Suprapubic skin (tissue), 4 donors: ENCODE measurements around the gene TMEM254. TPM values are rescaled to one million over a fixed set of nuclear protein-coding genes. Genes with fewer than 3 reads are reported as not detected.
A peak's percentile ranks its signal among the peaks of the same experiment; 100 is the strongest.
"Not testable (repeated sequence)": the region's sequence is repeated elsewhere in the genome, so short reads cannot be mapped to it uniquely, and the experiment has no call there.

Experiments
- DNase-seq, 2 donors: peaks; one replicate each; pipeline ENCODE4 v3.0.0-alpha.2; 2019; ENCODE audit warnings: low spot score in 2 of 2
- H3K27ac ChIP-seq: fragments of 200-600 bp; sonication (generic); one replicate; pipeline ENCODE4 v1.5.1; 2019
- H3K27me3 ChIP-seq: fragments of 200-600 bp; sonication (generic); one replicate; pipeline ENCODE4 v1.5.1; 2019
- H3K36me3 ChIP-seq: fragments of 200-600 bp; sonication (generic); one replicate; pipeline ENCODE4 v1.5.1; 2019
- H3K4me1 ChIP-seq: fragments of 200-600 bp; sonication (generic); one replicate; pipeline ENCODE4 v1.5.1; 2019
- H3K4me3 ChIP-seq: fragments of 200-600 bp; sonication (generic); one replicate; pipeline ENCODE4 v1.5.1; 2019; ENCODE audit warnings: mild to moderate bottlenecking
- H3K9me3 ChIP-seq: fragments of 200-600 bp; sonication (generic); one replicate; pipeline ENCODE4 v1.5.1; 2019
- EP300 ChIP-seq: sonication (generic); formaldehyde crosslinking; IDR thresholded peaks from one replicate; pipeline ENCODE4 v1.6.1; 2017; ENCODE audit warnings: antibody characterized with exemption
- POLR2A ChIP-seq, 2 donors: fragments of 450-650 bp; IDR thresholded peaks; one replicate each; pipeline ENCODE4 v1.6.1; 2017; ENCODE audit warnings: antibody characterized with exemption in 2 of 2, mild to moderate bottlenecking in 2 of 2, moderate library complexity in 2 of 2
- POLR2AphosphoS5 ChIP-seq, 3 donors: sonication (generic); formaldehyde crosslinking; IDR thresholded peaks; one replicate each; pipeline ENCODE4 v1.6.1; 2017; ENCODE audit warnings: antibody characterized with exemption in 3 of 3
- WGBS: methylation state at CpG from one replicate; pipeline ENCODE4 v1.1.5; 2018; 5-methylcytosine and 5-hydroxymethylcytosine counted together
- total RNA-seq, 4 donors: library from RNA; depleted of rRNA; stranded (reverse); fragments of >200 nt; gene quantifications; one replicate each; pipeline ENCODE4 v1.1.0, GENCODE V29; 2016
- TF ChIP-seq, protein P1 (sequence below), 2 donors: fragments of 200-600 bp in 1 of 2; fragments of 450-650 bp in 1 of 2; sonication (generic) in 1 of 2; IDR thresholded peaks; one replicate each; pipeline ENCODE4 v1.5.1; 2016 to 2019; ENCODE audit warnings: antibody characterized with exemption in 2 of 2, mild to moderate bottlenecking in 1 of 2, moderate library complexity in 1 of 2

Gene TMEM254
- total RNA-seq, 4 donors from 2014 or later, result 34.0 to 90.8 (median 77.2) TPM

DNA sequence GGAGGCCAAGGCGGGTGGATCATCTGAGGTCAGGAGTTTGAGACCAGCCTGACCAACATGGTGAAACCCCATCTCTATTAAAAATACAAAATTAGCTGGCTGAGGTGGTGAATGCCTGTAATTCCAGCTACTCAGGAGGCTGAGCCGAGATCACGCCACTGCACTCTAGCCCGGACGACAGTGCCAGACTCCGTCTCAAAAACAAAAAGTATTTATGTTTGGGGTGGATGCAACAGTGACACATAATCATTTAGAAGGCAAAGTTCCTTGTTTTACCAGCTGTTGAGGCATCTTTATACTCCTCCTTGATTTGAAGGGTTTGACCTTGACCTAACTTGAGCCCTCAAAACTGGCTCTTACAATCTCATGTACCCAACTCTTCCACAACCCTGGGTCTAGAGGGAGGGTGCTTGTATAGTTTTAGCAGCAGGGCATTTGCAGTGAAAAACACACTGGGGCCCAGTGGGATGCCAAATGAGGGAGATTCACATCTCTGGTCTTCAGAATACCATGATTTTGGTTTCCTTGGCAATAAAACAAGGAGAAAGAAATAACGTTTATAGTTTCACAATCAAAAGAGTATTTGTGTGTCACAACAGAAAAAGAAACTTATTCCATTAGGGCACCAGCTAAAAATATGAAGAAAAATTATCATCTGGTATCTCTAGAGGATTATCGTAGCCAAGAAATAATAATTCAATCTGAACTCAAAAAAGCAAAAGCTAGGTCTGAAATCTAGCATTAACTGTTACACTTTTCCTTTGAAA, 14.2 kb upstream of the TMEM254 start:
- Histone ChIP-seq H3K4me3 (no peak overlapping the region), H3K36me3 (no peaks in the 10 kb centered on the region), H3K27me3 (no peaks in the 10 kb centered on the region), H3K4me1 (no peaks in the 10 kb centered on the region), H3K9me3 (no peaks in the 10 kb centered on the region), H3K27ac (peak overlapping the region; percentile 69)
- WGBS, result 74% methylated on average over 8 of the region's 8 CpGs
- TF ChIP-seq POLR2AphosphoS5 (IDR thresholded peaks at IDR 0.05) (peak in 2 of 3 donors; percentile 2 to 31), EP300 (no peak)
- no peak for DNase-seq

DNA sequence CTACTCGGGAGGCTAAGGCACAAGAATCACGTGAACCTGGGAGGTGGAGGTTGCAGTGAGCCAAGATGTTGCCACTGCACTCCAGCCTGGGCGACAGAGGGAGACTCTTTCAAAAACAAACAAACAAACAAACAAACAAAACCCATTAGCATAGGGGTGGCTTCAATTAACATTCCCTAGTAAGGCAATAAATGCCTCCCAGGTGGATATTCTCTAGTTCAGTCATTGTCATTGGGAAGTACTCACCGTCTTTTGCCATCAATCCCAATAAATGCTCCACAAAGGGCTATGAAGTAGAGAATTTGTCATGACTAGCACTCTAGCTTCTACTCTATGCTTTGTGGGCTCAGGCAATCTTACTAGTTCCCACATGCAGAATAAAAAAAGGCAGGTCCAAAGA, 11.7 kb upstream of the TMEM254 start:
- no peaks in the 10 kb centered on the region for H3K9me3 ChIP-seq
- no peaks in the 10 kb centered on the region for H3K27me3 ChIP-seq
- no peaks in the 10 kb centered on the region for H3K36me3 ChIP-seq
- TF ChIP-seq POLR2A (IDR thresholded peaks at IDR 0.05), result no peak
- TF ChIP-seq, protein P1, sequence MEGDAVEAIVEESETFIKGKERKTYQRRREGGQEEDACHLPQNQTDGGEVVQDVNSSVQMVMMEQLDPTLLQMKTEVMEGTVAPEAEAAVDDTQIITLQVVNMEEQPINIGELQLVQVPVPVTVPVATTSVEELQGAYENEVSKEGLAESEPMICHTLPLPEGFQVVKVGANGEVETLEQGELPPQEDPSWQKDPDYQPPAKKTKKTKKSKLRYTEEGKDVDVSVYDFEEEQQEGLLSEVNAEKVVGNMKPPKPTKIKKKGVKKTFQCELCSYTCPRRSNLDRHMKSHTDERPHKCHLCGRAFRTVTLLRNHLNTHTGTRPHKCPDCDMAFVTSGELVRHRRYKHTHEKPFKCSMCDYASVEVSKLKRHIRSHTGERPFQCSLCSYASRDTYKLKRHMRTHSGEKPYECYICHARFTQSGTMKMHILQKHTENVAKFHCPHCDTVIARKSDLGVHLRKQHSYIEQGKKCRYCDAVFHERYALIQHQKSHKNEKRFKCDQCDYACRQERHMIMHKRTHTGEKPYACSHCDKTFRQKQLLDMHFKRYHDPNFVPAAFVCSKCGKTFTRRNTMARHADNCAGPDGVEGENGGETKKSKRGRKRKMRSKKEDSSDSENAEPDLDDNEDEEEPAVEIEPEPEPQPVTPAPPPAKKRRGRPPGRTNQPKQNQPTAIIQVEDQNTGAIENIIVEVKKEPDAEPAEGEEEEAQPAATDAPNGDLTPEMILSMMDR (IDR thresholded peaks at IDR 0.05), result no peak
- no peak for TF ChIP-seq POLR2AphosphoS5 (IDR thresholded peaks at IDR 0.05)
- no peak for TF ChIP-seq EP300
- no peak overlapping the region for H3K4me3 ChIP-seq
- DNase-seq, result no peak
- 81% methylated on average over 4 of the region's 4 CpGs for WGBS
- no peaks in the 10 kb centered on the region for H3K4me1 ChIP-seq
- H3K27ac ChIP-seq, result no peak overlapping the region

DNA sequence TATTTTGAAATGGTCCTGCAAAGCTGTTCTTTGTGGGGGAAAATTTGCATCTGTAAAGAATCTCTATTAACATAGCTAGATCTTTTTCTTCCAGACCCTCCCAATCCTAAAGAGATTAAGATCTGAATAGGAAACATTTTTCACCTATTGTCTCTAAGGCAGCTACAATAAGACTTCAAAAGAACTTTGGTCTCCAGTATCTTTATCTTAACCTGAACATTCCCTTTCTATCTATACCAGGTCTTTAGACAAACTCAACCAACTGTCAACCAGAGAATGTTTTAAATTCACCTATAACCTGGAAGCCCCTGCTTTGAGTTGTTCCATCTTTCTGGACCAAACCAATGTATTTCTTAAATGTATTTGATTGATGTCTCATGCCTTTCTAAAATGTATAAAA, 10.6 kb upstream of the TMEM254 start:
- not testable (repeated sequence) for DNase-seq, H3K27ac ChIP-seq, H3K4me1 ChIP-seq, H3K9me3 ChIP-seq, H3K36me3 ChIP-seq, H3K27me3 ChIP-seq, H3K4me3 ChIP-seq

DNA sequence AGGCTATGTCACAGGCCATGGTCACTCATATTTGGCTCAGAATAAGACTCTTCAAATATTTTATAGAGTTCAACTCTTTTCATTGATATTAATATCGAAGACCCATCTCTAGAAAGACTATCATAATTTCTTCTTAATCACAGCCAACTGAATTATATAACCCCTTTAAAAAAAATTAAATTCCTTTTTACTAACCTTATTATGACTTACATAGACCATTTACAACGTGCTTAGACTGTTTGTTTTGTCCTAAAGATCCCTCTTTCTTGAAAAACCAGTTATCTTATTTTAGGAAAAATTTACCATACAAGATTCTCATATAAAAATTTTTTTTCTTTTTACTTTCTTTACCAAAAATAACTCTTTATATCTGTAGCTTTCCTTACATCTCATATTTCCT, 10.2 kb upstream of the TMEM254 start:
- H3K4me1 ChIP-seq, result no peaks in the 10 kb centered on the region
- H3K27ac ChIP-seq, result no peak overlapping the region

DNA sequence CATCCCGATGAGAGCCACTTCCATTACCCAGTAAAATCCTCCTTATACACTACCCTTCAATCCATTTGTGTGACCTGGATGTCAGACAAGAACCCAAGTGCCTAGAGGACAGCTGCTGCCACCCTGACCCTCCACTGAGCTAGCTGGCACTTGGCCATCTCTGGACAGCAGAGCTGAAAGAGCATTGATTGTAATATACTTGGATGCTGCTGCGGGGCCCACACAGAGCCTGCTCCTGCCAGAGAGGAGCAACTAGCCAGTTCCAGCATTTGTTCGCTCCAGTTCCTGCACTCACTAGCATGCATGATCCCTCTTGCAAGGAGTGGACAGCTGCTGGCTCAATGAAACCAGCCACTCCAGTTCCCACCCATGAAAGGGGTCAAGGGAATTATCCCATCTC, 8.4 kb upstream of the TMEM254 start:
- no peaks in the 10 kb centered on the region for H3K9me3 ChIP-seq
- TF ChIP-seq POLR2AphosphoS5 (IDR thresholded peaks at IDR 0.05) (no peak), EP300 (no peak), POLR2A (IDR thresholded peaks at IDR 0.05) (no peak)
- TF ChIP-seq, protein P1 (IDR thresholded peaks at IDR 0.05), result no peak
- no peak overlapping the region for H3K4me3 ChIP-seq
- 58% methylated on average over 3 of the region's 3 CpGs for WGBS
- H3K27ac ChIP-seq, result no peak overlapping the region
- no peaks in the 10 kb centered on the region for H3K4me1 ChIP-seq
- DNase-seq, result no peak
- H3K27me3 ChIP-seq, result no peaks in the 10 kb centered on the region
- no peaks in the 10 kb centered on the region for H3K36me3 ChIP-seq

More for the DNA sequence above, 10.2 kb upstream of the TMEM254 start:
- no peaks in the 10 kb centered on the region for H3K36me3 ChIP-seq
- no peak overlapping the region for H3K4me3 ChIP-seq
- TF ChIP-seq POLR2A (IDR thresholded peaks at IDR 0.05), result no peak
- TF ChIP-seq EP300, result no peak
- TF ChIP-seq POLR2AphosphoS5 (IDR thresholded peaks at IDR 0.05), result no peak
- TF ChIP-seq, protein P1 (IDR thresholded peaks at IDR 0.05), result no peak
- DNase-seq, result no peak
- H3K9me3 ChIP-seq, result no peaks in the 10 kb centered on the region
- H3K27me3 ChIP-seq, result no peaks in the 10 kb centered on the region
- 65% methylated on average over 2 of the region's 2 CpGs for WGBS

DNA sequence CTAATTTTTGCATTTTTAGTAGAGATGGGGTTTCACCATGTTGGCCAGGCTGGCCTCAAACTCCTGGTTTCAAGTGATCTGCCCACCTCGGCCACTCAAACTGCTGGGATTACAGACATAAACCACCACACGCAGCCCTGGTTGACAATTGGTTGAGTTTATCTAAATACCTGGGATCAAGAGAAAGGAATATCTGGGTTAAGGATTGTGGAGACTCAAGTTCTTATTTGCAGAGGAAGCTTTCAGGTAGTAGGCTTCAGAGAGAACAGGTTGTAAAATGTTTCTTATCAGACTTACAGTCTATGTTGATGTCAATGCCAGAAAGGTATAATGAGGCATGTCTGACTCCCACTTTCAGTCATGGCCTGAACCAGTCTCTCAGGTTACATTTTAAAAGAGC, 5.9 kb upstream of the TMEM254 start:
- no peaks in the 10 kb centered on the region for H3K9me3 ChIP-seq
- H3K4me3 ChIP-seq, result no peak overlapping the region
- 86% methylated on average over 2 of the region's 2 CpGs for WGBS
- H3K27me3 ChIP-seq, result no peaks in the 10 kb centered on the region
- no peak for DNase-seq
- H3K4me1 ChIP-seq, result peaks cover 1% of the 10 kb centered on the region
- no peak overlapping the region for H3K27ac ChIP-seq
- no peak for TF ChIP-seq EP300
- no peak for TF ChIP-seq POLR2A (IDR thresholded peaks at IDR 0.05)
- no peak for TF ChIP-seq POLR2AphosphoS5 (IDR thresholded peaks at IDR 0.05)
- TF ChIP-seq, protein P1 (IDR thresholded peaks at IDR 0.05), result no peak
- H3K36me3 ChIP-seq, result no peaks in the 10 kb centered on the region
